SH-SY5Y (cell line): ENCODE results near the gene GFOD1.

Source experiments
- GATA2 ChIP-seq: IDR thresholded peaks from 2 replicates; pipeline ENCODE4 v1.6.1; 2011; ENCODE audit warnings: mild to moderate bottlenecking, low read depth, low read length
- GATA3 ChIP-seq: IDR thresholded peaks from 2 replicates; pipeline ENCODE4 v1.6.1; 2011; ENCODE audit warnings: low read depth, mild to moderate bottlenecking, low read length, moderate library complexity

GRCh38 chr6:13359287-13359686 is 128.1 kb downstream of the GFOD1 start:
- TF ChIP-seq GATA2 (no peak), GATA3 (no peak)
